ENCODE data around the gene CADM2. TPM values are rescaled to one million over a fixed set of nuclear protein-coding genes. Genes with fewer than 3 reads are reported as not detected.
"Not testable (repeated sequence)": the region's sequence is repeated elsewhere in the genome, so short reads cannot be mapped to it uniquely, and the experiment has no call there.

The CADM2 gene
- total RNA-seq, 1 donor from 2014 or later: 0.20 TPM

DNA sequence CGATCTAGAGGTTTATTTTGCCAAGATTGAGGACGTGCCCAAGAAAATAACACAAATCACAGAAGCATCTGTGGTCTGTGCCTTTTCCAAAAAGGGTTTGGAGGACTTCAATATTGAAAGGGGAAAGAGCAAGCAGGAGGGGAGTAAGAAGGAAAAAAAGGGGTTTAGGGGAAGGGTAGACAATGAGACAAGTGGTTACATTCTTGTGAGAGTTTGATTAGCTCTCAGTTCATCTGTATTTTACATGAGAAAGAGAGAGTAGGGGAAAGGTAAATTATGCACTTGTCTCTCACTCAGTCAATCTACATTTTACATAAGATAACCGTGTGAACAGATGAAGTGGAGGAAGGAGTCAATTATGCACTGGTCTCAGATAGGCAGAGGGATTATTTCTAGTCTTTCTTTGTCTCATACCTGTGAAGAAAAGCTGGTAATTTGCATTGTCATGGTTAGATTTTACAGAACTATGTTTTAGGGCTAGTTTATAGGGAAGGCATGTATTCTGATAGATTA lies 931.3 kb downstream of the CADM2 start:
- DNase-seq (ENCODE audit: low read depth in 2 of 2): no peak

DNA sequence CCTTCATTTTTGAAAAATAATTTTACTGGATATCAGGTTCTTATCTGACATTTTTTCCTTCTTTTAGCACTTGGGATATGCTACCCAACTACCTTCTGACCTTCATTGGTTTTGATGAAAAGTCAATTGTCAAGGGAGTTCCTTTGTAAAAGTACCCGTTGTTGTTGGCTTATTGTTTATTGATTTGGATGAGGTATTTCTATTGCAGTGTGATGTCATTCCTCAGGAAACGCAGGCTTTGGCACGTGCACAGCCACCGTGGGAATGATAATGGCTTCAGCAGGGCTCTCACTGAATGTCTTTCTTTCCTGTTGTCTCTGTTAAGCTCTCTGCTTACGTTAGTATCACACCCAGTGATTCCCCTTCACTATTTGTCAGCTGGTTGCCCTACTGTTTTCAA lies 944.6 kb downstream of the CADM2 start:
- no peak for DNase-seq (ENCODE audit: low read depth in 2 of 2)

- DNase-seq (ENCODE audit: low read depth in 2 of 2): no peak
Observed at GRCh38 chr3:85912980-85913379, 954.2 kb downstream of the CADM2 start.

DNA sequence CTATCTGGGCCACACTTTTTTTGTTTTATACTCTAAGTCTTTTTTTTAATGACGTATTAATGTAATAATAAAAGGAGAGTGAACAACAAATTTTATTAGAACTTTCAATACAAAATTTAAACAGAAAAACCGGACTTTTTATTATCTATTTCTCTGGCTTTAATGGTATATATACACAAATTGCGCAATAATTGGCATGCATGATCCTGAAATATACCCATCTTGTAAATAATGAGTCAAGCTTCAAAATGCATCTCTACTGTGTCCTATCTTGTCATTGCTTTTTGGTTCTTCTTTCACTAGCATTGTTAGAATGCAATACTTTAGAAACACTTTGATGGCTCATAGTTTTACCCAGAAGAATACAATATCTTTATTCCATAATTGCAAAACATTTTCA lies 963.6 kb downstream of the CADM2 start:
- DNase-seq (ENCODE audit: low read depth in 2 of 2): no peak

DNA sequence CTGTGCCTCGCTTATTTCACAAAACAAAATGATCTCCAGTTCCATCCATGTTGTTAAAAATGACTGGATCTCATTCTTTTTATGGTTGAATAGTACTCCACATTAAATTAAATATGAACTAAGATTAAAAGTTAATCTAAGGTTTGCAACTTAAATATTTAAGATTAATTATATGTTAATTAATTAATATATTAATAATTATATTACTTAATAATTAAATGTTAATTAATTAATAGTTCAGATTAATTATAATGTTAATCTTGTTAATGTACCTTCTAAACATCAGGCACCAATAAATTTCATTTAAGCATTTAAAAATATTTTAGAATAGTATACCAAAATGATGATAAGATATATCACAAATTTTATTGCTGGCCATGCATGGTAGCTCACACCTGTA lies 971.9 kb downstream of the CADM2 start:
- no peak for DNase-seq (ENCODE audit: low read depth in 2 of 2)

GRCh38 chr3:85933326-85933725 lies 974.5 kb downstream of the CADM2 start:
- DNase-seq (ENCODE audit: low read depth in 2 of 2): no peak

DNA sequence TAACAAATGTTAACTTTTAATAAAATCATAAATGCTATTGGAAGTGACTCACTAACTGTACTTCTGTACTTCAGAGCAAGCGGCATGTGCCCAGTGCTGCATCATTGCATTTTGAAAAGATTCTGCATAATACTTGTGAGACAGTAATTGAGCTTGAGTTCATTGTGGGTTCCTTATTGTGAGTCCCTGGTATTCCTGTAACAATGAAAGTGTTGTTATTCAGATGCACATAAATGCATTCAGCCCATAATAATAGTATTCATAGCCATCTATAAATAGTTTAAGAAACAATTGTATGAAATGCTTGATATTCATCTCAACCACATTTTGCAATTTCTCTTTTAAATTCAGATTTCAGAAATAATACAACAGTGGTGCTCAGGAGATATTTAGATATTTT lies 976.4 kb downstream of the CADM2 start:
- no peak for DNase-seq (ENCODE audit: low read depth in 2 of 2)

- DNase-seq (ENCODE audit: low read depth in 2 of 2): no peak
Observed at GRCh38 chr3:85939074-85939482, 980.3 kb downstream of the CADM2 start.

DNA sequence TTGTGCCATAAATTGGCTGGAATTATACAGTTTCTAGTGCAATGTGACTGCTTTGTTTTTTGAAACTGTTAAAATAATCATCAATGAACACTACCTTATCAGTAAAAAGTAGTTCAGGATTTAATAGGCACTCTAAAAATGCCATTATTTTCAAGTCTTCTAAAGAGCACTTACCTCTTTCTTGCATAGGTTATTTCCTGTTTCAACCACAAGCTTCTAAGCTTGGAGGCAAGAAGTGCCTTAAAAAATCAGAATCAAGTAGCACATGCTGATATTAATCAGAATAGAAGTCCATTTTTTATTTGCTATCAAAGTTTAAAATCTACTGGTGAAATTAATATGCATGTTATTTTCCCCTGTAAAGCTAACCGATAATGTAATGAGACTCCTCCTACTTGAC lies 991.6 kb downstream of the CADM2 start:
- DNase-seq (ENCODE audit: low read depth in 2 of 2): no peak

DNA sequence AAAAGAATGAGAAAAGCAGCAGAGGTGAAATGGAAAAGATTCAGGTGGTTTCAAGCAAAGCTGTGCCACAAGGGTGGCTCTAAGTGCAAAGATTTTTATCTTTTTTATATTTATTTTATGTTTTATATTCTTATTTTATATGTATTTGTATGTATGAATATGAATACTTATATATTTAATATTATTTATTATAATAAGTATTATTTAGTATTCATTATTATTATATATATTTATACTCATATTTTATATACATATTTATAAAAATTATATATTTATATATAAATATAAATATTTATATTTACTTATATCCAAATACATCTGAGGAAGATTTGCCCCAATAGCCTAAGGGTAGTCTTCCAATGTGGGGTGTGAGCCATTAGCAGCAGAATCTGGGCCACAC lies 1002.0 kb downstream of the CADM2 start:
- no peak for DNase-seq (ENCODE audit: low read depth in 2 of 2)

DNA sequence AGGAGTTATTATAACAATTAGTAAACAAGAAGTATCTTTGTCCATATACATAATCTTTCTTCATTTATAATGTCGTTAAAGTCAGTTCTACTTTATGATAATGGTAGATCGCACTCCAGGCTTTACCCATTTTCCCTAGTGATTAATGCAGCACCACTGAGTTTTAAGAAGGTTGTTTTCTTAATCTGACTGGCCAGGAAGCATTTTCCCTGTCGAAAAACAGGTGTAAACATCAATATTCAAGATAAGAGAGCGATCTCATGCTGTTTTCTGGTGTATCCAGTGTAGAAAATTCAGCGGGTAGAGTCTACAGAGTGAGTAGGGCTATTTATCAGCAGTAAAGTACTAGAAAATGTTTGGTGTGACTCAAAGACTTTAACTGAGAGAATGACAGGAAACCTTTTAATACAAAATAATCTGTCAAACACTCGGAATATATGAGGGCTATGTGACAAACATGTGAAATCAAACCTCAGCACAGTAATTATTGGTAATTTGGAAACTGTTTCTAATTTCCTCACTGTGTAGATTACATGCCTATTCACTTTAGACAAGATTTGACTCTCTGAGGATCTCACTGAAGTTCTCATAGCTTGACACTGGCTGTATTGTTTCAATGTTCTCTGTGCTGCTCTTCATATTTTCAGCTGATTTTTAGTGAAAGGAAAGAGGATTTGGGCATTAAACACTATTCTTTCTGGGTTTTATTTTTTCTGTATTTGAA lies 1019.0 kb downstream of the CADM2 start:
- no peak for DNase-seq (ENCODE audit: low read depth in 2 of 2)

DNA sequence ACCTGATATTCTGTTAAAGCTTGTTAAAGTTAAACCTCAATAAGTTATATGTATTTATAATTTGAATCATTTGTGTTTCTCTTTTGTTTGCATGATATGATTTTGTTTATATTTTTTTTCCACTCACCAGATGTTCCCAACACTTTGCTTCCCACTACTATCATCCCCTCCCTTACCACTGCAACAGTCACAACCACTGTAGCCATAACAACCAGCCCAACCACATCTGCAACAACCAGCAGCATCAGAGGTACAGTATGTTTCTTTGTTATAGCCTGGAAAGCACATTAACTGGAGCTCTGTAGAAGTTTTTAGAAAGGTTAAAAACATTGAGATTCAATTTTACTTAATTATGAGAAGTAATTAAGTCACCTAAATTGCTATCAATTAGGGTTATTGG lies 1020.2 kb downstream of the CADM2 start:
- no peak for DNase-seq (ENCODE audit: low read depth in 2 of 2)

DNA sequence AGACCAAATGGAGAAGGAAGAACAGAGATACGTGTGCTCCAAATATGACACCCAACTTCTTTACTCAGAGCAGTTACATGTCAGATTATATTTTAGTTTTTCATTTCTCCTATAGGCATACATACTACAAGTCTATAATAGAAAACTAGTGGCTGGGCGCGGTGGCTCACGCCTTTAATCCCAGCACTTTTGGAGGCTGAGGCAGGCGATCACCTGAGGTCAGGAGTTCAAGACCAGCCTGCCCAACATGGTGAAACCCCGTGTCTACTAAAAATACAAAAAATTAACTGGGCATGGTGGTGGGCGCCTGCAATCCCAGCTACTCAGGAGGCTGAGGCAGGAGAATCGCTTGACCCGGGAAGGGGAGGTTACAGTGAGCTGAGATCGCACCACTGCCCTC lies 1030.8 kb downstream of the CADM2 start:
- not testable (repeated sequence) for DNase-seq (ENCODE audit: low read depth in 2 of 2)

DNA sequence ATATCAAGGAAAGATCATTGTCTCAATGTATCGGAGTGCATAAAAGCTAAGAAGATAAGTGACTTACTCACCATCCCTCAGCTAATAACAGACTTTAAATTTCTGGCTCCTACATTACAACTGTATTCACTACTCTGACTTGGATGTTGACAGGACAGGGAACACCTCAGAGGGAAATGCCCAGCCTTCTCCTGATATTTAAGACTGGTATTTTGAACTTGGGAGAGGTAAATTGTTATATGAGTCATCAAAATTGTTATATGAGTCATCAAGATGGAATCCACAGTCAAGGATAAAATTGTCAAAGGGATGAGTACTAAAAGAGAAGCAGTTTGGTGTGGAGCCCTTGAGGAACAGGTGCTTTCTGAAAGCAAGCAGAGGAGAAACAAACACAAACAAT lies 1070.8 kb downstream of the CADM2 start:
- DNase-seq (ENCODE audit: low read depth in 2 of 2): no peak

DNA sequence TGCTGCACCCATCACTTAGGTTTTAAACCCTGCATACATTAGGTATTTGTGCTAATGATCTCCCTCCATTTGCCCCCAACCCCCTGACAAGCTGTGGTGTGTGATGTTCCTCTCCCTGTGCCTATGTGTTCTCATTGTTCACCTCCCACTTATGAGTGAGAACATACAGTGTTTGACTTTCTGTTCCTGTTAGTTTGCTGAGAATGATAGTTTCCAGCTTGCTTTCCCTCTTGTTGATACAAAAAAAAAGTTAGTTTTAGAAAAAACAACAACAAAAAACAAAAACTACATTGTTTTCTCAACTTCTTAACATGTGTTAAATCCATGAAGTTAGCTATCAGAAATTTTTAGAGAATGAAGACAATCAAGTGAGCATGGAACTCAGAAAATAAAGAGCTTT lies 1079.1 kb downstream of the CADM2 start:
- DNase-seq (ENCODE audit: low read depth in 2 of 2): no peak

DNA sequence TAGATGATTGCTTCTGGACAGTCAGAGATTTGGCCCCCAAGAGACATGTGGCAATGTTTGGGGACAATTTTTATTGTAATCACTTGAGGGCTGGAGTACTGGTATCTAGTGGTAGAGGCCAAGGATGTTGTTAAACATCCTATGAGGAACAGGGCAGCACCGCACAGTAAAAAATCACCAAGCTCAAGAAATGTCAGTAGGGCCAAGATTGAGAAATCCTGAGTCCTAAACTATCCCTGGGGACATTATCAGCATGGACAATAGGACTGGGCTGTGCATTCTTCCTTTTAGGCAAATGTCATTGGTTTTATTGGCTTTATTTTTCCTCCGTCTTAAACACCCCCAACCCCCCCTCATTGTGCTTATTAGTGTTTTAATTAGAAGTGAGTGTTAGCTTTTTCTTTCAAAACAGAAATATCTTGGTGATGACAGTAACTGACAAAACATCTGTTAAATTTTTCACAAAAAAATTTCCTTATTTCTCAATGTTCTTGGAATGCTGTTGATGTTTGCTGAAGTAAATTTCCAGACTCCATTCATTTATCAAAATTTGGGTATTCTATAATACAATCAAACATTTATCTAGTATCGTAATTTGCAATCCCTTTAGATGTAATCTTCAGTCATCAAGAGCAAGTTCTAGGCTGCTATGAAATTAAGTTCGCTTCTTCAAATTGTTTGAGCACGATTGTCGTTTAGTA lies 1087.8 kb downstream of the CADM2 start:
- DNase-seq (ENCODE audit: low read depth in 2 of 2): no peak

DNA sequence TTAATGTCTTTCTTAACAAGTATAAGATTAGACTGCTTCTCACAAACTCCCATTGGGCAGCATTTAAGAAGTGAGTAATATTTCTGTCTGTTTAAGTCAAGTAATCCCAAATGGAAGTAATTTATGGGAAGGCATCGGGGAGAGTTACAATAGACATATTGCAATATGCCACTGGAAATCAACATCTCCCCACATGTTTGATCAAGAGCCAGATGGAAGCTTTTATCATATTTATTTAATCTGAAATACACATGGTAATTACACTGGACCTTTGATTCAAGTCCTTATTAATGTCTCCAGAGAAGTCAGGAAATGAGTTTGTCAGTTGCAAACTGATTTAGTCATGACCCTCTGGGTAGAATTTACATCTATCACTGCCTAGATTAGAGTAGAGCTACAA lies 1088.4 kb downstream of the CADM2 start:
- DNase-seq (ENCODE audit: low read depth in 2 of 2): no peak

- DNase-seq (ENCODE audit: low read depth in 2 of 2): no peak
Observed at GRCh38 chr3:86051058-86051457, 1092.3 kb downstream of the CADM2 start.

DNA sequence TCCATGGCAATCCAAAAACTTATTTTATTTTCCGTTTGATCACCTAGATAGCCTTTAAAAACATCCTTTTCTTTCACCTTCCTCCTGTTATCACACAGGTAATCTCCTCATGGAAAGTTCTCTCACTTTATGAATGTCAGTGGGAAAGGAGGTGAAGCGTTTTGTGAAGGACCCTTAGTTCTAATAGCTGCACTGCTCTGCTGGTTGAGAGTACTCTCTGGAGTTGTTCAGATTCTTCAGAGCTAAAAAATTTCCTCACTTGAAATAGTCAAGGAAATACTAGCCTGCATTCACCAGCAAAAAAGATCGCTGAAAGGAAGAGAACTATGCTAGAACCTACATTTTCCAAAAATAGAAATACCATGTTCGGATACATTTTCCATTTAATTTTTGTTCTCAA lies 1097.2 kb downstream of the CADM2 start:
- DNase-seq (ENCODE audit: low read depth in 2 of 2): no peak

- no peak for DNase-seq (ENCODE audit: low read depth in 2 of 2)
Observed at GRCh38 chr3:86056962-86057361, 1098.2 kb downstream of the CADM2 start.

GRCh38 chr3:86073799-86074198 lies 1115.0 kb downstream of the CADM2 start:
- DNase-seq (ENCODE audit: low read depth in 2 of 2): no peak

GRCh38 chr3:86087160-86087871 lies 1128.5 kb downstream of the CADM2 start:
- DNase-seq (ENCODE audit: low read depth in 2 of 2): no peak

- no peak for DNase-seq (ENCODE audit: low read depth in 2 of 2)
Observed at GRCh38 chr3:86104154-86104553, 1145.4 kb downstream of the CADM2 start.

All from lung microvascular endothelial cell (primary cell).